NCI-H1694 treated with DMSO at 0.1 percent for 48 hours (cell line): ENCODE measurements around the gene TPSAB1.
"Not testable (repeated sequence)": the region's sequence is repeated elsewhere in the genome, so short reads cannot be mapped to it uniquely, and the experiment has no call there.

ENCODE experiments used
- DNase-seq: peaks from one replicate; lab custom pipeline; 2025; lab: John Stamatoyannopoulos, UW

The TPSAB1 gene

GRCh38 chr16:1265090-1265630 lies 24.7 kb downstream of the TPSAB1 start:
- no peak for DNase-seq

- DNase-seq: no peak
Observed at GRCh38 chr16:1265826-1266225, 25.3 kb downstream of the TPSAB1 start.

- not testable (repeated sequence) for DNase-seq
Observed at GRCh38 chr16:1269418-1269817, 28.9 kb downstream of the TPSAB1 start.

GRCh38 chr16:1271380-1271723 lies 30.8 kb downstream of the TPSAB1 start:
- no peak for DNase-seq

- DNase-seq: peak; percentile 13
Observed at GRCh38 chr16:1271724-1272413, 31.4 kb downstream of the TPSAB1 start.

GRCh38 chr16:1272453-1273198 lies 32.1 kb downstream of the TPSAB1 start:
- DNase-seq: no peak

- DNase-seq: no peak
Observed at GRCh38 chr16:1273816-1274215, 33.3 kb downstream of the TPSAB1 start.

GRCh38 chr16:1274767-1275166 lies 34.3 kb downstream of the TPSAB1 start:
- no peak for DNase-seq

- DNase-seq: no peak
Observed at GRCh38 chr16:1275791-1276579, 35.5 kb downstream of the TPSAB1 start.

GRCh38 chr16:1276580-1276878 lies 36.0 kb downstream of the TPSAB1 start:
- DNase-seq: no peak

GRCh38 chr16:1277151-1277598 lies 36.7 kb downstream of the TPSAB1 start:
- DNase-seq: no peak

- no peak for DNase-seq
Observed at GRCh38 chr16:1277617-1278282, 37.2 kb downstream of the TPSAB1 start.

GRCh38 chr16:1278477-1278876 lies 38.0 kb downstream of the TPSAB1 start:
- no peak for DNase-seq

- no peak for DNase-seq
Observed at GRCh38 chr16:1279081-1279944, 38.8 kb downstream of the TPSAB1 start.

- DNase-seq: no peak
Observed at GRCh38 chr16:1279945-1280589, 39.6 kb downstream of the TPSAB1 start.

- no peak for DNase-seq
Observed at GRCh38 chr16:1280783-1281182, 40.3 kb downstream of the TPSAB1 start.

GRCh38 chr16:1281517-1281916 lies 41.0 kb downstream of the TPSAB1 start:
- DNase-seq: no peak

- no peak for DNase-seq
Observed at GRCh38 chr16:1282324-1282973, 41.9 kb downstream of the TPSAB1 start.

- no peak for DNase-seq
Observed at GRCh38 chr16:1283296-1283695, 42.8 kb downstream of the TPSAB1 start.

- DNase-seq: no peak
Observed at GRCh38 chr16:1283996-1284616, 43.6 kb downstream of the TPSAB1 start.
